ENCODE results near the gene MBNL1.
A peak's percentile ranks its signal among the peaks of the same experiment; 100 is the strongest.

Gene MBNL1

DNA sequence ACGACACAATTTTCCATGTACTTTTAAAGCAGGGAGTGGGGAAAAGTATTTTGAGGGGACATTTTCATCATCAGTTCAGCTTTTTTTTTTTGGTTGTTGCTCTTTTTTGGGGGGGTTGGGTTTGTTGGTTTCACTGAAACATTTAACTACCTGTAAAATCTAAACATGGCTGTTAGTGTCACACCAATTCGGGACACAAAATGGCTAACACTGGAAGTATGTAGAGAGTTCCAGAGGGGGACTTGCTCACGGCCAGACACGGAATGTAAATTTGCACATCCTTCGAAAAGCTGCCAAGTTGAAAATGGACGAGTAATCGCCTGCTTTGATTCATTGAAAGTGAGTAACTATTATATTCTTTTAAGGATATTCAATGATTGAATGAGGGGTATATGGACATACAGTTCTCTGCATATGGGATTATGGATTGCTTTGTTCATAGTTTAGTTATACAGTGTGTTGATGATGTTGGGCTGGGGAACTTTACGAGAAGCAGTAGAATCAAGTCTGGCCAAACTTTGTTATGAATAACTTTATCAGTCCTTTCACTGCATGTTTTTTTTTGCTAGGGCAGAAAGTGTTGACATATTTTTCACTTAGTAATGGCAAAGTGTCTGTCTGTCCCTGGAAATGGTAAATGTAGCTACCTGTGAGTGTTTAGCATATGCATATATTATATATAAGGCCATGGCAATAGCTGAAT lies 31.5 kb downstream of the MBNL1 start:
- TF ChIP-seq POLR2A (IDR thresholded peaks at IDR 0.05; ENCODE audit: low read length) (no peak), GATA1 (IDR thresholded peaks at IDR 0.05; ENCODE audit: low read depth, low read length) (no peak)
- DNase-seq = no peak

DNA sequence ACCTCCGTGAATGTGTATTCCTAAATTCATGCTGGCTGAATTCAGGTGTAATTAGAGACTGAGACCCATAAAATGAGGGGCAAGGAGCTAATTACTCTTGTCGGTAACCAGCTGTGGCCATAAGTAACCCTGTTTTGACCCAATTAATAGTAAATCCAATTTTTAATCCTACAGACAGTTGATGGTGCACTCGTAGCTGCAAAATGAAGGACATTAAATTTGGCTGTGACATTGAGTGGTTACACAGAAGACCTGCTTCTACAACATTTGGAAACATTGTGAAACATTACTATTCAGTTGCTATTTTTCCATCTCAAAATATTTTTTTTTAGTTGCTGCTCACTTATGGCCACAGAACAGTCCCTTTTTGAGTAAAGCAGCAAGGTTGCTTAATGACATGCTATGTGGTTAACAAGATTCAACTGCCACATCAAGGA lies 33.0 kb downstream of the MBNL1 start:
- no peak for DNase-seq
- no peak for TF ChIP-seq POLR2A (IDR thresholded peaks at IDR 0.05; ENCODE audit: low read length)
- TF ChIP-seq GATA1 (IDR thresholded peaks at IDR 0.05; ENCODE audit: low read depth, low read length) = no peak

DNA sequence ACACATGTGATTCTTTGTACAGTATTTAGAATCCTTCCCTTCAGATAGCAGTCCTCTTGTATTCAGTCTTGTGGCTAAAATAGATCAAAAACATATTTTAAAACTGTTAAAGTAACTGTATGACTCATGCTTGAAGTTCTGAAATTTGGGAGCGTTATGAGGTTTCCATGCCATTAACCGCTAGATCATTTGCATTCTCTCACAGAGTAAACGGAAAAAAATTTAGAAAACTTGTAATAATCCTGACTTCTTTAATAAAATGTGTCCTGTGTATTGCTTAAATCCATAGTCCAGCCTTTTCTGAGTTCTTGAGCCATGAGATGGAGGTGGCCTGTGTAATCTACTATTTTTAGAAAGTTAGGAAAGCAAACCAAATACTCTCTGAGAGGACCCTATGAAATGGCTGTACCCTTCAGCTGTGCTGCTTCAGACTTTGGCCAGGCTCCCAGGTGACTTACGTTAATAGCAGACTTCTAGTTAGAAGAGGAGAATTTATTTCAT lies 33.8 kb downstream of the MBNL1 start:
- no peak for TF ChIP-seq POLR2A (IDR thresholded peaks at IDR 0.05; ENCODE audit: low read length)
- TF ChIP-seq GATA1 (IDR thresholded peaks at IDR 0.05; ENCODE audit: low read depth, low read length) = no peak
- DNase-seq = no peak

DNA sequence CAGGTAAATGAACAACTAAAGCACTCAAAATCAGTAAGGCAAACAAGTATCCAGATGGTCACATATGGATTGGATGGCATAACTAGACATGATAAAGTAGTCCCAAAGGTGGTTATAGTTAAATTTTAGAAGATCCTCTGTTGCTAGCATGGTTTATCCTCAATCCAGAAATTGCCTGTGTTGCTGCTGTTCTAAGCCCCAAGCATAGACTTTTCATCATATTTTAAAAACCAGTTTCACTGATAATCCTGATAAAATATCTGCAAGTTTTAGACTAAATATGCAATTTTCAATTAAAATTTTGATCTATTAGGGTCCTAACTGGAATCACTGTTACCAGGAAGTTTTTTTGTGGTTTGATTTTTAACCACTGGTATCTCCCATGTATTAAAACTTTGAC lies 35.4 kb downstream of the MBNL1 start:
- TF ChIP-seq POLR2A (IDR thresholded peaks at IDR 0.05; ENCODE audit: low read length) (no peak), GATA1 (IDR thresholded peaks at IDR 0.05; ENCODE audit: low read depth, low read length) (no peak)
- no peak for DNase-seq

DNA sequence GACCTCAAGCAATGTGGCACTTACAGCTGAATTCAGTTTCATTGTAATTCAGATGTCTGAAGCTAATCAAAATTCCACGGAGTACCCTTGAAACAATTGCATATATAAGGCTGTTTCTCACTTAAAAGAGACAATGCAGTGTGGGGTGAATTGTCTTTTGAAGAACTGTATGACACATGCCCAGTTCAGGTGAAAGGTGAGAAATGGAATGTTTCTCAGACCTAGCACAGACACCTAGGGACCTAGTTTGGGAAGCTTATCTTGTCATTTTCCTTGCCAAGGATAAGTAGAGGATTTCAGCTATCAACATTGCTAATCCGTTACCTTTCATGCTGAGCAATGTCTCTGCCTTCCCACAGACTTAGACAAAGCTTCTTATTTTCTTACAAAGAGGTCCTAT lies 36.3 kb downstream of the MBNL1 start:
- DNase-seq = no peak
- TF ChIP-seq GATA1 (IDR thresholded peaks at IDR 0.05; ENCODE audit: low read depth, low read length) (no peak), POLR2A (IDR thresholded peaks at IDR 0.05; ENCODE audit: low read length) (no peak)

DNA sequence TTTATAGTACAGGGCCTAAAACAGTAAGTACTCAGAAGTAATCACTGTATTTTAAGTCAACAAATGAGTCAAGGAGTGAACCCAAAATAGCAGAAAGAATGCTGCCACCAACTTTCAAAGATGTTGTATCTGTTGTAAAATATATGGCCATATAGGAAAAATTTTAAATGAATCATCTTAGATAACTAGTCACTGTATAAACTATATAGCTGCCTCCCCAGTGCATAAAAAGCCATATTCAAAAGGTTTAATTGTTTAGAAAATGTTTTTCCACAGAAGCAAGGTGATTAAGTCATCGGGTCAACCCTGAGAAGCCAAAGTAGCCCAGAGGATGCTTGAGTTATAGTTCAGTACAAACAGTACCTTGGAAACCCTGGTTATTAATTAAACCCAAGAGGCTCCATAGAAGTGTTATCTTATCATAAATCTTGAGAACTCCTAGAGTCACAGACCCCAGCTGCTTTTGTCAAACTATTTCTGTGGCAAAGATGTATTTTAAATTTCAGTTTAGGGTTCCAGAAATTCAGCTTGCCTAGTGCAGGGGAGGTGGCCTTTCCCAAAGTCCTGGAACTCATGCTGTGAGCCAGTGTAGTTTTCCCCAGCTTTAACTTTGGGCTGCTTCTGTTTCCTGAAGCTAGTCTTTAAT lies 39.2 kb downstream of the MBNL1 start:
- TF ChIP-seq GATA1 (IDR thresholded peaks at IDR 0.05; ENCODE audit: low read depth, low read length) = no peak
- no peak for TF ChIP-seq POLR2A (IDR thresholded peaks at IDR 0.05; ENCODE audit: low read length)
- no peak for DNase-seq

DNA sequence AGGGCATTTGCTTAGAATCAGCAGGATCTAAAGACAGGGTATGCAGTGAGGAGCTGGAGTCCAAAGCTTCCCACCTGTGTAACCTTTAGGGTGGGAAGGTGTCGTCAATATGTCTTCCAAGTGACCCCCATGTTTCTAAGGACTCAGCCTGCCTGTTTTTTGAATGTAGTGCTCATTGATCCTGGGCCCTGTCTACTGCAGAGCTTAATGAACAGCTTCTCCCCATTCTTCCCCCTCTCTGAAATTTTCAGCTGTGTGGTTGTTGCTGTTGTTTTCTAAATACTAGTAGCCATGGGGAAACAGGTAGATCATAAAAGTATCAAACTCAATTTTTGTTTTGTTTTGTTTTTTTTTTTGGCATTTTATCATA lies 39.7 kb downstream of the MBNL1 start:
- DNase-seq = no peak
- TF ChIP-seq GATA1 (IDR thresholded peaks at IDR 0.05; ENCODE audit: low read depth, low read length) = no peak
- no peak for TF ChIP-seq POLR2A (IDR thresholded peaks at IDR 0.05; ENCODE audit: low read length)

DNA sequence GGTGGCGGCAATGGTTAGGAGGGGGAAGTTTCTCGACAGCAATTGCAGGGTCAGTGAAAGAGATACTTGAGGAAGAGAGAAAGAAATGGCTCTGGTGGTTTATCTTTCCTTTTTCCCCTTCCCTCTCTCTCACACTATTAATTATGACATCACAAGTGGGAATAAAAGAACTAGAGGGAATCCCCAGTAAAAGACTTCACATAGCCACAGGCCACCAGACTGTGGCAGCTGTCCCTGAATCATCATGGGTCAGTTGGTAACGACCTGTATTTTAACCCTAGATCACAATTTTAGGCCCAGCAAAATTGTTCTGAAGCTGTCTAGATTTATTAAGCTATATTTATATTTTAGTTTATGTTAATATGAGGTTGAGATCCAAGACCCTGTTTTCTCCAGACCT lies 40.3 kb downstream of the MBNL1 start:
- no peak for DNase-seq
- TF ChIP-seq POLR2A (IDR thresholded peaks at IDR 0.05; ENCODE audit: low read length) = no peak
- no peak for TF ChIP-seq GATA1 (IDR thresholded peaks at IDR 0.05; ENCODE audit: low read depth, low read length)

DNA sequence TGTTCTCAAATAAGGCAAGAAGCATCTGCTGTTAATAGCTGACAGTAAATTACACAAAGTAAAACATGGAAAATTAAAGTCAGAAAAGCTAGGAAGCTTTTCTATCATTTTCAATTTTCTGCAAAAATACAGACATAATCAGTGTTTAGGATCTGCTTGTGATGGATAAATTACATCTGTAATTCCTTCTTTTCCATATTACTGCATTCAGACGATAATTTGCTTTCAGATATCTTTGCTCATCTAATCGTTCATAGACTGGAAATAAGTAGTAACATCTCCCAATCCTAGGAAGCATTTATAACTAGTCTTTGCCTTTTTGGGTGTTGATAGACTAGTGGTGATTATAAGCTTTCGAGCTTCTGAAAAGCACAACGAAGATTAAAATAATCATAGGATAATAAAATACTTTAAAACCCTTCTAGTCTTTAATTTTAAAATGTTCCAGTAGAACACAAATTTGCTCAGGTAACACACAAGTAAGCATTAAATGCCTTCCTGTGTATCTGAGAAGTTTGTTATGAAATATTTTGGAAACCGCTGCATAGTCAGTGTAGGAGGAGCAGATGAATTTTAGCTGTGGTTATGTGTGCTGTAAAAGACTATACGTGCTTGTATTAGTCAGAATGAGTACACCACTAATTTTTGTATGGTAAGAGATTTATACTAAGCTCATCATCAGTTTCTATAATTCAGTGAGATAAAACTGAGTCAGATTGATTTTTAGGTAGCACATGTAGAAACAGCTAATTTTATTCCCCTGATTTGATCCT lies 41.0 kb downstream of the MBNL1 start:
- TF ChIP-seq POLR2A (IDR thresholded peaks at IDR 0.05; ENCODE audit: low read length) = no peak
- no peak for TF ChIP-seq GATA1 (IDR thresholded peaks at IDR 0.05; ENCODE audit: low read depth, low read length)
- DNase-seq = no peak

DNA sequence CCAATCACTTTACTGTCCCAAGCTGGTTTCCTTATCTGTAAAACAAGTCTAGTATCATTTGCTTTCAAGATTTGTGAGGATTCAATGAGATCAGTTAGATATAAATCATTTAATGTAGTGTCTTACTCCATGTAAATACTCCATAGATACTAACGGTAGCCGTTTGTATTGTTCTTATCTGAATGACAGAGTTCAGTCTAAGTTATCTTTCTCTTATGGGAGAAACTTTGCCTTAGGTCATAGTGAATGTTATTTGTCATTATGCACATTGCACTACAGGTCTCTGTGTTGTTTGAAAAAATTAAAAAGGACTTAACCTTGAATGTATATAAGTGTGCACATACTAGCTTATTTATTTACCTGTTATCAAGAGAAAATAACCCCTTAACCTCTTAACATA lies 44.7 kb downstream of the MBNL1 start:
- peak in 1 of 2 experiments; percentile 36 for DNase-seq
- no peak for TF ChIP-seq GATA1 (IDR thresholded peaks at IDR 0.05; ENCODE audit: low read depth, low read length)

DNA sequence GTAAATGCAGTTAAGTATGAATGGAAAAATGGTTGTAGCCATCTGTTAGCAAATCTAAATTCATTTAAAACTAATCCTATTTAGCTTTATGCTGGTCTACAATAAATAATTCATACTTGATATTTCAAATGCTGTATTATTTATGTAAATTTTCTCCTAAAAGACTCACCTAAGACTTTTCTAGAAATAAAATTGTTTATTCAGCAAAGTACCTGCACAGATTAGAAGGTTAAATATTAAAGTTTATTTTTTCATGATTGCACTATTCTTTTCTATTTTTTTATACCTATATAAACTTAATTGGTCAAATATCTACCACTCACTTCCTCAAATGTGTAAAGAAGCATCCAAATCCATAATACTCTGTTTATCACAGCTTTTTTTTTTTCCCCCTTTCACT lies 45.2 kb downstream of the MBNL1 start:
- no peak for DNase-seq
- no peak for TF ChIP-seq GATA1 (IDR thresholded peaks at IDR 0.05; ENCODE audit: low read depth, low read length)
- no peak for TF ChIP-seq POLR2A (IDR thresholded peaks at IDR 0.05; ENCODE audit: low read length)

DNA sequence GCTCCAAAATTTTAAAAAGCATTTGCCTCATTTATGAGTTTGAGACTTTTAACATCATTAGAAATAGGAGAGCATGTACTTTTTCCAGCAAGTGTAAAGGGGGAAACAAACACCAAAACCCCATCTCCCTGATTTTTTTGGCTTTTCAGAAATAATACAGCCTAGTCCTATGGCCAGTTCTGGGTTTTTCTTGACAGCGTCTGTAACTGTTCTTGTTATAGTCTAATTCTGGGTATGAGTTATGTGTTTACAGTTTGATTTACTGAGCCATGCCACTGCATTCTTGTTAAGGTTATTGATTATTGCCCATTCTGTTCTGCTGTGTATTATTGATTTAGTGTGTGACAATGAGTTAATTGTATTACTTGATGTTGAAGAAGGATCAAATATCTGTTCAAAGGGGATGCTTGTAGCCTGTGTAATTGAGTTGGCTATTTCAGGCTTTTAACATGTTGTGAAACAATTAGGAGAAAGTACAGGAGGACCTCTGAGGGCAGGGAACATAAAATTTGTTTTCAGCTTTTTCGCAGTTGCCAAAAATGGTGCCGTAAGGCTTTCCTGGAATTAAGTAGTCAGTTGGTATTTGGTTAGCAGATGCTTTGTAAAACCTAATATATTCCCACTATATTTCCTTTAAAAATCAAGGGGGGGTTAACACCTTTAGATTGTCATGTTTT lies 46.1 kb downstream of the MBNL1 start:
- TF ChIP-seq GATA1 (IDR thresholded peaks at IDR 0.05; ENCODE audit: low read depth, low read length) = no peak
- DNase-seq = no peak

DNA sequence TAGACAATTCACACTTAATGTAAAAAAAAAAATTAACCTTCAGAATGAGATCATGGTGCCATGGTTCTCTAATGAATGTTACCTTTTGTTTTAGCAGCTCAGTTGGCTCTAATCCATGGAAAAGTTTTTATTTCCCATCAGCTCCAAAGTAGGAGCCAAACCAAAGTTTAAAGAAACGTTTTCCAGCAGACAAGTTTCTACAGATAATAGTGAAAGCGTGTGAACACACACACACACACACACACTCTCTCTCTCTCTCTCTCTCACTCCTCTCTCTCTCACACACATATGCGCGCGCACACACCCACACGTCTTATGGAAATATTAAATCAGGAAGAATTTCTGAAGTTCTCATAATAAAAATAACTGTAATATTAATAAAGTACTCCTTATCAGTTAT lies 46.9 kb downstream of the MBNL1 start:
- DNase-seq = no peak
- TF ChIP-seq POLR2A (IDR thresholded peaks at IDR 0.05; ENCODE audit: low read length) (no peak), GATA1 (IDR thresholded peaks at IDR 0.05; ENCODE audit: low read depth, low read length) (no peak)

DNA sequence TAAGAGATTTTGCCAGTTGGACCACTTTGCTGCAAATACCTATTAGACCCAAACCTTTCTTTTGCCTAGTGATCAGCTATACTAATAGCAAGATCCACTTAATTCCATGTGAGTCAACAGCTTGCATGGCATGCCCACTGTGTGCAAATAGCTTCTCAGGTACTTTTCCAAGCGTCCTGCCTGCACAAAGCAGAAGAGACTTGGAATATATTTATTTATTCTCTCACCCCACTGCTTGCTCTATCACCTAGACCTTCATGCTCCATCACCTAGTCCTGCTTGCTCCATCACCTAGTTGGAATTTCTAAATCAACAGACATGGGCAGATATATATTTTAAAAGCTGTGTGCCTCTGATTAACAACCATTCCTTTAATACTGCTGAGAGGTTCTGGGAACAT lies 47.6 kb downstream of the MBNL1 start:
- DNase-seq = no peak
- TF ChIP-seq POLR2A (IDR thresholded peaks at IDR 0.05; ENCODE audit: low read length) (no peak), GATA1 (IDR thresholded peaks at IDR 0.05; ENCODE audit: low read depth, low read length) (no peak)

Measured in erythroblast (primary cell).